Measurements from ENCODE around the gene SLC46A2. TPM values are rescaled to one million over a fixed set of nuclear protein-coding genes. Genes with fewer than 3 reads are reported as not detected.

SLC46A2 gene
- not detected in 5 replicates for total RNA-seq (2022; extraction: Qiagen RNA extraction; ENCODE audit: low read depth)

GRCh38 chr9:112890106-112891081 is at the start of gene SLC46A2:
SLC46A2 (minus strand) TSS chr9:112890876; CDS start chr9:112890681, 195 bp downstream.

Other genes starting within 250 kb of the SLC46A2 start
- 16.3 to 19.9 TPM (median 18.3 TPM) in 5 replicates for gene INIP, start 172.8 kb downstream of the SLC46A2 start, total RNA-seq (2022; extraction: Qiagen RNA extraction; ENCODE audit: low read depth)
- 4.9 to 6.1 TPM (median 5.8 TPM) in 5 replicates for gene SNX30, start 140.1 kb downstream of the SLC46A2 start, total RNA-seq (2022; extraction: Qiagen RNA extraction; ENCODE audit: low read depth)
- gene ZNF883, start 121.3 kb upstream of the SLC46A2 start, total RNA-seq (2022; extraction: Qiagen RNA extraction; ENCODE audit: low read depth), result 0.89 to 1.1 TPM (median 0.98 TPM) in 5 replicates
- gene ZFP37, start 165.8 kb upstream of the SLC46A2 start, total RNA-seq (2022; extraction: Qiagen RNA extraction; ENCODE audit: low read depth), result 1.3 to 1.9 TPM (median 1.8 TPM) in 5 replicates